D721Med (cell line): ENCODE data around the gene HACD2.
"Not testable (repeated sequence)": the region's sequence is repeated elsewhere in the genome, so short reads cannot be mapped to it uniquely, and the experiment has no call there.

Source experiments
- DNase-seq: peaks from one replicate; pipeline ENCODE4 v3.0.0; 2011; ENCODE audit warnings: low spot score; ENCODE audit not compliant: insufficient read length
- FAIRE-seq: peaks from 2 replicates; lab custom pipeline; 2011; peaks lifted over from hg19 to GRCh38; lab: Jason Lieb, UNC
- CTCF ChIP-seq: IDR thresholded peaks from 2 replicates; pipeline ENCODE4 v1.5.1; 2012; ENCODE audit warnings: mild to moderate bottlenecking, control low read depth; ENCODE audit not compliant: insufficient read depth; ENCODE audit errors: missing control alignments

HACD2 gene

GRCh38 chr3:123611082-123611481 lies 26.2 kb upstream of the HACD2 start:
- no peak for DNase-seq
- no peak for FAIRE-seq
- TF ChIP-seq CTCF = no peak

GRCh38 chr3:123610331-123610730 lies 25.5 kb upstream of the HACD2 start:
- DNase-seq (no peak), FAIRE-seq (no peak)
- TF ChIP-seq CTCF = no peak

- FAIRE-seq (no peak), DNase-seq (no peak)
- TF ChIP-seq CTCF = no peak
Measured at GRCh38 chr3:123609063-123609462, 24.2 kb upstream of the HACD2 start.

GRCh38 chr3:123608263-123608937 lies 23.5 kb upstream of the HACD2 start:
- DNase-seq (no peak), FAIRE-seq (no peak)
- no peak for TF ChIP-seq CTCF

GRCh38 chr3:123606527-123606926 lies 21.7 kb upstream of the HACD2 start:
- DNase-seq (no peak), FAIRE-seq (no peak)
- TF ChIP-seq CTCF = no peak

GRCh38 chr3:123605789-123606234 lies 21.0 kb upstream of the HACD2 start:
- TF ChIP-seq CTCF = no peak
- FAIRE-seq = no peak
- DNase-seq = no peak

GRCh38 chr3:123603153-123603552 lies 18.3 kb upstream of the HACD2 start:
- not testable (repeated sequence) for DNase-seq, FAIRE-seq

- DNase-seq = no peak
- FAIRE-seq = no peak
- no peak for TF ChIP-seq CTCF
Measured at GRCh38 chr3:123602325-123602724, 17.5 kb upstream of the HACD2 start.

GRCh38 chr3:123600863-123601262 lies 16.0 kb upstream of the HACD2 start:
- not testable (repeated sequence) for FAIRE-seq, DNase-seq
